ENCODE data around the gene UBXN7. TPM values are rescaled to one million over a fixed set of nuclear protein-coding genes. Genes with fewer than 3 reads are reported as not detected.

Gene UBXN7
- total and polyA plus RNA-seq, 2 donors (not counting 3 experiments of a cell fraction or from before 2014, with no cell fraction given): 9.9 to 57.0 TPM

Small RNA genes within 50 kb of the gene (small RNA-seq; reads per million reads assigned to genes)
- gene AC069257.2 (ENCODE audit: insufficient read depth, insufficient read length, low read depth, low replicate concordance) (not detected), gene AC083822.1 (ENCODE audit: insufficient read depth, insufficient read length, low read depth, low replicate concordance) (not detected), gene AC117490.1 (ENCODE audit: insufficient read depth, insufficient read length, low read depth, low replicate concordance) (not detected), gene RN7SL434P (ENCODE audit: insufficient read depth, insufficient read length, low read depth, low replicate concordance) (not detected), gene RN7SL738P (ENCODE audit: insufficient read depth, insufficient read length, low read depth, low replicate concordance) (not detected), gene RNU6-1279P (ENCODE audit: insufficient read depth, insufficient read length, low read depth, low replicate concordance) (0.66 reads per million), gene RNU6-910P (ENCODE audit: insufficient read depth, insufficient read length, low read depth, low replicate concordance) (0.66 reads per million)

Other genes with a start within 250 kb of the UBXN7 start
- gene ZDHHC19, start 221.0 kb downstream of the UBXN7 start, total RNA-seq: not detected in 2 replicates
- gene ZDHHC19, start 221.0 kb downstream of the UBXN7 start, polyA plus RNA-seq: not detected in 2 replicates
- gene SLC51A, start 215.9 kb downstream of the UBXN7 start, total RNA-seq: not detected in 2 replicates
- not detected in 2 replicates for gene SLC51A, start 215.9 kb downstream of the UBXN7 start, polyA plus RNA-seq
- gene PCYT1A, start 144.7 kb downstream of the UBXN7 start, total RNA-seq: 65.5 and 75.4 TPM in 2 replicates
- gene PCYT1A, start 144.7 kb downstream of the UBXN7 start, polyA plus RNA-seq: 50.3 and 50.6 TPM in 2 replicates
- 13.9 and 14.4 TPM in 2 replicates for gene DYNLT2B, start 114.2 kb downstream of the UBXN7 start, total RNA-seq
- gene DYNLT2B, start 114.2 kb downstream of the UBXN7 start, polyA plus RNA-seq: 9.2 and 11.2 TPM in 2 replicates
- gene TM4SF19, start 94.0 kb downstream of the UBXN7 start, total RNA-seq: not detected in 2 replicates
- gene TM4SF19, start 94.0 kb downstream of the UBXN7 start, polyA plus RNA-seq: not detected in 2 replicates
- 32.9 and 34.9 TPM in 2 replicates for gene RNF168, start 71.3 kb upstream of the UBXN7 start, total RNA-seq
- 2.7 and 4.0 TPM in 2 replicates for gene RNF168, start 71.3 kb upstream of the UBXN7 start, polyA plus RNA-seq
- gene SMCO1, start 82.9 kb upstream of the UBXN7 start, total RNA-seq: not detected in 2 replicates
- gene SMCO1, start 82.9 kb upstream of the UBXN7 start, polyA plus RNA-seq: not detected in 2 replicates
- gene WDR53, start 136.1 kb upstream of the UBXN7 start, total RNA-seq: 13.0 and 15.3 TPM in 2 replicates
- 4.8 and 5.2 TPM in 2 replicates for gene WDR53, start 136.1 kb upstream of the UBXN7 start, polyA plus RNA-seq
- gene FBXO45, start 136.2 kb upstream of the UBXN7 start, total RNA-seq: 12.4 and 13.4 TPM in 2 replicates
- gene FBXO45, start 136.2 kb upstream of the UBXN7 start, polyA plus RNA-seq: 2.0 and 3.5 TPM in 2 replicates
- gene NRROS, start 207.3 kb upstream of the UBXN7 start, total RNA-seq: 14.4 and 15.6 TPM in 2 replicates
- gene NRROS, start 207.3 kb upstream of the UBXN7 start, polyA plus RNA-seq: 8.1 and 8.7 TPM in 2 replicates

Measured in endothelial cell of umbilical vein (primary cell).